Suprapubic skin (tissue), 3 donors: ENCODE data around the gene PCDH15.

Source experiments
- POLR2A ChIP-seq, 2 donors: fragments of 450-650 bp; IDR thresholded peaks; one replicate each; pipeline ENCODE4 v1.6.1; 2017; ENCODE audit warnings: antibody characterized with exemption in 2 of 2, mild to moderate bottlenecking in 2 of 2, moderate library complexity in 2 of 2
- TF ChIP-seq, protein P1 (sequence below), 2 donors: fragments of 200-600 bp in 1 of 2; fragments of 450-650 bp in 1 of 2; sonication (generic) in 1 of 2; IDR thresholded peaks; one replicate each; pipeline ENCODE4 v1.5.1; 2016 to 2019; ENCODE audit warnings: antibody characterized with exemption in 2 of 2, mild to moderate bottlenecking in 1 of 2, moderate library complexity in 1 of 2

GRCh38 chr10:53852450-53853175 is 948.4 kb downstream of the PCDH15 start:
- TF ChIP-seq, protein P1, sequence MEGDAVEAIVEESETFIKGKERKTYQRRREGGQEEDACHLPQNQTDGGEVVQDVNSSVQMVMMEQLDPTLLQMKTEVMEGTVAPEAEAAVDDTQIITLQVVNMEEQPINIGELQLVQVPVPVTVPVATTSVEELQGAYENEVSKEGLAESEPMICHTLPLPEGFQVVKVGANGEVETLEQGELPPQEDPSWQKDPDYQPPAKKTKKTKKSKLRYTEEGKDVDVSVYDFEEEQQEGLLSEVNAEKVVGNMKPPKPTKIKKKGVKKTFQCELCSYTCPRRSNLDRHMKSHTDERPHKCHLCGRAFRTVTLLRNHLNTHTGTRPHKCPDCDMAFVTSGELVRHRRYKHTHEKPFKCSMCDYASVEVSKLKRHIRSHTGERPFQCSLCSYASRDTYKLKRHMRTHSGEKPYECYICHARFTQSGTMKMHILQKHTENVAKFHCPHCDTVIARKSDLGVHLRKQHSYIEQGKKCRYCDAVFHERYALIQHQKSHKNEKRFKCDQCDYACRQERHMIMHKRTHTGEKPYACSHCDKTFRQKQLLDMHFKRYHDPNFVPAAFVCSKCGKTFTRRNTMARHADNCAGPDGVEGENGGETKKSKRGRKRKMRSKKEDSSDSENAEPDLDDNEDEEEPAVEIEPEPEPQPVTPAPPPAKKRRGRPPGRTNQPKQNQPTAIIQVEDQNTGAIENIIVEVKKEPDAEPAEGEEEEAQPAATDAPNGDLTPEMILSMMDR (IDR thresholded peaks at IDR 0.05) = no peak
- TF ChIP-seq POLR2A (IDR thresholded peaks at IDR 0.05) = no peak
